GM12878 (cell line): Measurements from ENCODE around the gene SYT12.

Experiments
- BRCA1 ChIP-seq: IDR thresholded peaks from 2 replicates; pipeline ENCODE4 v1.6.1; 2011; ENCODE audit warnings: low read depth, low read length, improper control_type of control experiment
- CEBPB ChIP-seq, 2 experiments: fragments of 150-350 bp in 1 of 2; IDR thresholded peaks; 2 replicates each; pipeline ENCODE4 v1.6.1; 2012 to 2014; ENCODE audit warnings: low read depth in 2 of 2, low read length in 2 of 2, borderline replicate concordance in 1 of 2, inconsistent platforms in 1 of 2

DNA sequence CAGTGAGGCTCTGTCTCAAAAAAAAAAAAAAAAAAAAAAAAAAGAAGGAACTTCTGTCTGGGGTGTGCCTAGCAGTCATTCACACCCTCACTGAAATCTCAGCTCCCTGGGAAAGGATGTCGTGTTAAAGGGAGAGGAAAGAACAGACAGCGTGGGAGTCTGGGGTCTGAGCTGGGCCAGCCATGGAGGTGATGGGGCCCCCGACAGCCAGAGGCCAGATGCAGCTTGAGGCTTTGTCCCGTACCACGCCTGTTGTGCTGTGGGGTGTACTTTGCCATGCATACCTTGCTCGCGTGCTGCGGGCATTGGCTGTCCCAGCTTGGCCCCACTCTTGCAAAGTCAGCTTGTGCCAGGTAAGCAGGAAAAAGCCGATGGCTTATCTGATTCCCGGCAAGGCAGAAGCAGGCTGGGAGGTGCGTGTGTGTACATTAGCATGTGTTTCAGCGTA, 4.6 kb downstream of the SYT12 start:
- no peak for TF ChIP-seq BRCA1
- no peak for TF ChIP-seq CEBPB (IDR thresholded peaks at IDR 0.05; ENCODE audit: borderline replicate concordance in 1 of 2, low read depth in 2 of 2, low read length in 2 of 2)
